ENCODE measurements around the gene NUDCD2.

Gene NUDCD2, protein sequence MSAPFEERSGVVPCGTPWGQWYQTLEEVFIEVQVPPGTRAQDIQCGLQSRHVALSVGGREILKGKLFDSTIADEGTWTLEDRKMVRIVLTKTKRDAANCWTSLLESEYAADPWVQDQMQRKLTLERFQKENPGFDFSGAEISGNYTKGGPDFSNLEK

DNA sequence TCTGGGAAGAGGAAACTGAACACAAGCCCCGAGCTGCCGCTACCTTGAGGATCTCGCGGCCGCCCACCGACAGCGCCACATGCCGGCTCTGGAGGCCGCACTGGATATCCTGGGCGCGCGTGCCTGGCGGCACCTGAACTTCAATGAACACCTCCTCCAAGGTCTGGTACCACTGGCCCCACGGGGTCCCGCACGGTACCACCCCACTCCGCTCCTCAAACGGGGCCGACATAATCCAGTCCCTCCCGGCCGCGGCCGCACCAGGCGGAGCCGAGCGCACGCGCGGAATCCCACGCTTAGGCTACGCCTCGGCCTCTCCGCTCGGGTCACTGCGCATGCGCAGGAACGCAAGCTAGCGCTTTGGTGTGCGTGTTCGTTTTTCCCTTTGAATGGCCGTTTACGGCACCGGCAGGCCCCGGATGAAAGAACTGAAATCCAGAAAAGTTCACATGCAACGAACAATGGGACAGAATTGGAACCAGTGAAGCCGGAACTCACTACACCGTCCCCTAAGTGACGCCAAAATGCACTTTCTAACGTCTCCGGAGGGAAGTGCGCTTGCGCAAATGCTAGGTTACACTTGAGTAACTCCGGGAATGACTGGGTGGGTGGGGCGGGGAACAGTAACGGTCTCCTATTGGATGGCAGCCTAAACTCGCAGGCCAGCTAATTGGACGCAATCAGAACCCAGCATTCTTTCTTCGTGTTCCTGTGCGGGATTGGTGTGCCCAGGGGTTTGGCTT, at the start of gene NUDCD2:
Gene NUDCD2, minus strand, starts transcription at position 284 of the 743 bp plus-strand sequence. Its CDS starts 52 bp downstream, at position 232.
- peak; percentile 88 for DNase-seq (ENCODE audit: low spot score)
- TF ChIP-seq, protein P1, sequence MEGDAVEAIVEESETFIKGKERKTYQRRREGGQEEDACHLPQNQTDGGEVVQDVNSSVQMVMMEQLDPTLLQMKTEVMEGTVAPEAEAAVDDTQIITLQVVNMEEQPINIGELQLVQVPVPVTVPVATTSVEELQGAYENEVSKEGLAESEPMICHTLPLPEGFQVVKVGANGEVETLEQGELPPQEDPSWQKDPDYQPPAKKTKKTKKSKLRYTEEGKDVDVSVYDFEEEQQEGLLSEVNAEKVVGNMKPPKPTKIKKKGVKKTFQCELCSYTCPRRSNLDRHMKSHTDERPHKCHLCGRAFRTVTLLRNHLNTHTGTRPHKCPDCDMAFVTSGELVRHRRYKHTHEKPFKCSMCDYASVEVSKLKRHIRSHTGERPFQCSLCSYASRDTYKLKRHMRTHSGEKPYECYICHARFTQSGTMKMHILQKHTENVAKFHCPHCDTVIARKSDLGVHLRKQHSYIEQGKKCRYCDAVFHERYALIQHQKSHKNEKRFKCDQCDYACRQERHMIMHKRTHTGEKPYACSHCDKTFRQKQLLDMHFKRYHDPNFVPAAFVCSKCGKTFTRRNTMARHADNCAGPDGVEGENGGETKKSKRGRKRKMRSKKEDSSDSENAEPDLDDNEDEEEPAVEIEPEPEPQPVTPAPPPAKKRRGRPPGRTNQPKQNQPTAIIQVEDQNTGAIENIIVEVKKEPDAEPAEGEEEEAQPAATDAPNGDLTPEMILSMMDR (IDR thresholded peaks at IDR 0.05; ENCODE audit: extremely low read depth, insufficient read depth, missing control alignments) = peak; percentile 34
- in situ Hi-C loops (cut with MboI; ENCODE audit: low pct_unique_long_range_greater_than_20kb, low sequenced_read_pairs, unreplicated experiment) = no loop called here

DNA sequence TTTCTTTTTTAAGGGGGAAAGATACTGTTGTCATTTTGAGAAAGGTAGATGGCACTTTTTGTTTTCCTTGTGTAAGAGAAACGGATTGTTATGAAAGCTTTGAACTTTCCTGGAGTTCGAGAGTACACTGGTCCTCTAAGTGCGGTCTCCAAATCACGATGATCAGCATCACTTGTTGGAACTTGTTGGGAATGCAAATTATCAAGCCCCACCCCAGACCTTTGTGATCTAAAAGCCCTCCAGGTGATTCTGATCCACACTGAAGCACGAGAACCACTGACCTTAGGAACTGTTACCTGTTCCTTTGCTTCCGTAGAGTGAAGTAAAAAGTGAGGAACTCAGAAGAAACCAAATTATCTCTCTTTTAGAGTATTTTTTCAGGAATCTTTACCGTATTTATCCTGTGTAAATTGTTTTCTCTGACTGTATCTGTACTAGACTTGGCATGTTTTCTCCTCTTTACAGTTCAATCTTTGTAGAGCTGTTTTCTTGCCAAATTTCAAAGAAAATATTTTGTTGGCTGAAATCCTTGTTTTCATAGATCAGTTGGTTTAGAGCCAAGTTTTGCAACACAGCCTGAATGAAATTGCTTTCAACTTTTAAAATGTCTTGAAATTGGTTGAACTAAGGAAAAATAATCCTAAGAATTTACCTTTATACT, 49.5 kb upstream of the NUDCD2 start:
- DNase-seq (ENCODE audit: low spot score) = no peak
- TF ChIP-seq, protein P1 (IDR thresholded peaks at IDR 0.05; ENCODE audit: extremely low read depth, insufficient read depth, missing control alignments) = no peak
- in situ Hi-C loops (cut with MboI; ENCODE audit: low pct_unique_long_range_greater_than_20kb, low sequenced_read_pairs, unreplicated experiment) = no loop called here

DNA sequence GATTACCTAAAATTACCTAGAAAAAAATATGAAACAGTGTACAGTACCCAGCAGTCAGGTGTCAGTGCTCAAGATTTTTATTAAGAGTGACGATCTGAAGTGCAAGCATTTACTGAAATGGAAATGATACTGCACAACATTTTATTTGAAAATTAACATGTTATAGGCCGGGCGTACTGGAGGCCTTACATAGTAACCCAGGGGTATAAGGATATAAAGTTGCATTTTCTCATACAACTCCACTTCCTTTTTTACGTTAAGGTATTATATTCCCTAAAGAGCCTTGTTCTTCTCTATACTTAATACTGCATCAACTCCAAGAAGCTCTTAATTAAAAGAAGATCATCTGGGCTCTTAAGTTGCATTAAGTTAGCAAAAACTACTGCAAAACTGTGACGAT, 48.9 kb upstream of the NUDCD2 start:
- no peak for DNase-seq (ENCODE audit: low spot score)
- in situ Hi-C loops (cut with MboI; ENCODE audit: low pct_unique_long_range_greater_than_20kb, low sequenced_read_pairs, unreplicated experiment) = no loop called here
- TF ChIP-seq, protein P1 (IDR thresholded peaks at IDR 0.05; ENCODE audit: extremely low read depth, insufficient read depth, missing control alignments) = no peak

DNA sequence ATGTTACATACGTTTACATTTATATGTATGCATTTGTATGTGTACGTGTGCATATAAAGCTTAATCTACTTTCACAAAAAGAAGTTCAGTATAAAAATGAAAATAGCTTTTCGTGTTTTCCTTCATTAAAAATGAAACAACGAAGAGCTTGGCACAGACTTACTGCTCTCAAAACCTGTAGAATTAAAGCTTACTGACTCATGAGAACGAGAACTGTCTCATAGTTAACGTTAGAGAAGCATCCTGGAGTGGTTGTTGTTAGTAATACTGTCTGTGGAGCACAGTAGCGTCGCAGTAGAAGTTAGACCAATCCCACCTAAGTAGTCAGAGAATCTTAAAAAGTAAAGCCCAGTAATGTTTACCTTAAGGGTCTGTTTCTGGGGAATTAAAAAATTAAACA, 46.8 kb upstream of the NUDCD2 start:
- in situ Hi-C loops (cut with MboI; ENCODE audit: low pct_unique_long_range_greater_than_20kb, low sequenced_read_pairs, unreplicated experiment) = no loop called here
- DNase-seq (ENCODE audit: low spot score) = peak; percentile 32
- TF ChIP-seq, protein P1 (IDR thresholded peaks at IDR 0.05; ENCODE audit: extremely low read depth, insufficient read depth, missing control alignments) = no peak

DNA sequence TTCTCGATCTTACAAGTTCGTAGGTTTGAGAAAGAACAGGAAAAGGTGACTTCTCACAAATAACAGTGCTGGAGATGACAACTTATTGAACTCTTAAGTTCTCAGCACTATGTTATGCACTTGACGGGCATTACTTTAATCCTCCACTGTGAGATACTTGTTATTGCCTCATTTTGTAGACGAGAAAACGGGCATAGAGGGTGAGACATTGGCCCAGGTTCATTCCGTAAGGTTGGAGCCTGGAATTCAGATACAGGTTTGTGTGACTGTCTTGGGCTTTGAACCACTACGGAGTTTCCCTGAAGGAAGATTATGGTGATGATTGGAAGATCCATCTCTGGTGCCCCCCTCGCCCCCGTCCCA, 46.2 kb upstream of the NUDCD2 start:
- DNase-seq (ENCODE audit: low spot score) = no peak
- in situ Hi-C loops (cut with MboI; ENCODE audit: low pct_unique_long_range_greater_than_20kb, low sequenced_read_pairs, unreplicated experiment) = no loop called here
- TF ChIP-seq, protein P1 (IDR thresholded peaks at IDR 0.05; ENCODE audit: extremely low read depth, insufficient read depth, missing control alignments) = no peak

DNA sequence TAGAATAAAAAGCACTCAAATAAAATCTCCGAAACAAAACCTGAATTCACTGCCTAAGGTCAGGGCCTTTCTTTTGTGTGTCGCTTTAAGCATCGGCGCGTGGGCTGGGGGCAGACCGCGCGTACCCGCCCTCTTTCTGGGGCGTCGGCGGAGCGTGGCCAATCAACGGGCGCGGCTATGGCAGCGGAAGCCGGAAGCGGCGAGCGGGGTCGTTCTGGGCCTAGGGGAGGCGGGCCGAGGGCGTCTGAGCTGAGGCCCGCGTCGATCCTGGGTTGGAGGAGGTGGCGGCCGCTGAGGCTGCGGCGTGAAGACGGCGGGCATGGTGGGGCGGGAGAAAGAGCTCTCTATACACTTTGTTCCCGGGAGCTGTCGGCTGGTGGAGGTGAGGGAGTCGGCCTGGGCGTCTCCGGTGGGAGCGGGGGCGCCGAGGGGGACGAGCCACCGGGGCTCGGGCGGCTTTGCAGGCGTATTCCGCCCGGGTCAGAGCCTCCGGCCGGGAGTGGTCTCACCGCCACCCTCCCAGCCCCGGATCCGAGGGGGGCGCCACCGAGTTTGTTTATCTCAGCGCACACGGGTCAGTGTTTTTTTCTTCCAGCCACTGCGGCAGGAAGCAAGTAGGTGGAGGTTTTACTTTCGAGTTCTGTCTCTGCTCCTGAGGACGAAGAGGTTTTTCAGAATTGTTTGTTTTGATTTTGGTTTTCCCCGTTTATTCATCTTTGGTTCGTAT, 45.6 kb upstream of the NUDCD2 start, which contains the start of gene MAT2B:
Gene MAT2B, plus strand, starts transcription at position 252 of the 727 bp plus-strand sequence. Its CDS starts 68 bp downstream, at position 320.
- peak; percentile 93 for DNase-seq (ENCODE audit: low spot score)
- in situ Hi-C loops (cut with MboI; ENCODE audit: low pct_unique_long_range_greater_than_20kb, low sequenced_read_pairs, unreplicated experiment) = no loop called here
- TF ChIP-seq, protein P1 (IDR thresholded peaks at IDR 0.05; ENCODE audit: extremely low read depth, insufficient read depth, missing control alignments) = peak; percentile 73

Data from GM13977 (cell line).